ENCODE data around the gene SUGCT. TPM values are rescaled to one million over a fixed set of nuclear protein-coding genes. Genes with fewer than 3 reads are reported as not detected.

The SUGCT gene
- total and polyA plus RNA-seq, 2 of the 13 experiments (the other 11 are each of a cell fraction or from before 2014, with no cell fraction given), result 10.1 to 22.2 TPM

GRCh38 chr7:40134428-40135316 is at the start of gene SUGCT, which contains the start of gene MPLKIP (continued):
- TF ChIP-seq, protein P1, sequence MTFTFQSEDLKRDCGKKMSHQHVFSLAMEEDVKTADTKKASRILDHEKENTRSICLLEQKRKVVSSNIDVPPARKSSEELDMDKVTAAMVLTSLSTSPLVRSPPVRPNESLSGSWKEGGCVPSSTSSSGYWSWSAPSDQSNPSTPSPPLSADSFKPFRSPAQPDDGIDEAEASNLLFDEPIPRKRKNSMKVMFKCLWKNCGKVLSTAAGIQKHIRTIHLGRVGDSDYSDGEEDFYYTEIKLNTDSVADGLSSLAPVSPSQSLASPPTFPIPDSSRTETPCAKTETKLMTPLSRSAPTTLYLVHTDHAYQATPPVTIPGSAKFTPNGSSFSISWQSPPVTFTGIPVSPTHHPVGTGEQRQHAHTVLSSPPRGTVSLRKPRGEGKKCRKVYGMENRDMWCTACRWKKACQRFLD (CRISPR knock-in tag; IDR thresholded peaks at IDR 0.05; ENCODE audit: borderline replicate concordance), result peak; percentile 57; the same call in 1 of the 2 replicates
- TF ChIP-seq ZNF329 (CRISPR knock-in tag; IDR thresholded peaks at IDR 0.05; ENCODE audit: low read depth), result peak; percentile 89
- 0 out of 2 replicates have a peak, but pooled peaks have one; percentile 43 for TF ChIP-seq ZNF598 (CRISPR knock-in tag; IDR thresholded peaks at IDR 0.05; ENCODE audit: borderline replicate concordance)
- TF ChIP-seq, protein P2, sequence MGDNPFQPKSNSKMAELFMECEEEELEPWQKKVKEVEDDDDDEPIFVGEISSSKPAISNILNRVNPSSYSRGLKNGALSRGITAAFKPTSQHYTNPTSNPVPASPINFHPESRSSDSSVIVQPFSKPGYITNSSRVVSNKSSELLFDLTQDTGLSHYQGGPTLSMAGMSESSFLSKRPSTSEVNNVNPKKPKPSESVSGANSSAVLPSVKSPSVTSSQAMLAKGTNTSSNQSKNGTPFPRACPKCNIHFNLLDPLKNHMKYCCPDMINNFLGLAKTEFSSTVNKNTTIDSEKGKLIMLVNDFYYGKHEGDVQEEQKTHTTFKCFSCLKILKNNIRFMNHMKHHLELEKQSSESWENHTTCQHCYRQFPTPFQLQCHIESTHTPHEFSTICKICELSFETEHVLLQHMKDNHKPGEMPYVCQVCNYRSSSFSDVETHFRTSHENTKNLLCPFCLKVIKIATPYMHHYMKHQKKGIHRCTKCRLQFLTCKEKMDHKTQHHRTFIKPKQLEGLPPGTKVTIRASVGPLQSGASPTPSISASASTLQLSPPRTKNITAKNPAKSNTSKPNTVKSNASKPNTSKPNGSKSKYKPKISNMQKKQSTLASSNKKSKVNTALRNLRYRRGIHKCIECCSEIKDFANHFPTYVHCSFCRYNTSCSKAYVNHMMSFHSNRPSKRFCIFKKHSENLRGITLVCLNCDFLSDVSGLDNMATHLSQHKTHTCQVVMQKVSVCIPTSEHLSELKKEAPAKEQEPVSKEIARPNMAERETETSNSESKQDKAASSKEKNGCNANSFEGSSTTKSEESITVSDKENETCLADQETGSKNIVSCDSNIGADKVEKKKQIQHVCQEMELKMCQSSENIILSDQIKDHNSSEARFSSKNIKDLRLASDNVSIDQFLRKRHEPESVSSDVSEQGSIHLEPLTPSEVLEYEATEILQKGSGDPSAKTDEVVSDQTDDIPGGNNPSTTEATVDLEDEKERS (CRISPR knock-in tag; IDR thresholded peaks at IDR 0.05), result no peak
- peak; percentile 94 for TF ChIP-seq KAT8 (CRISPR knock-in tag; IDR thresholded peaks at IDR 0.05)
- TF ChIP-seq IRF9 (CRISPR knock-in tag; IDR thresholded peaks at IDR 0.05; ENCODE audit: borderline replicate concordance), result 0 out of 2 replicates have a peak, but pooled peaks have one; percentile 75
- TF ChIP-seq NFE2 (CRISPR knock-in tag; IDR thresholded peaks at IDR 0.05), result 0 out of 2 replicates have a peak, but pooled peaks have one; percentile 35
- TF ChIP-seq TAF1 (CRISPR knock-in tag; IDR thresholded peaks at IDR 0.05), result peak; percentile 92
- TF ChIP-seq, protein P3, sequence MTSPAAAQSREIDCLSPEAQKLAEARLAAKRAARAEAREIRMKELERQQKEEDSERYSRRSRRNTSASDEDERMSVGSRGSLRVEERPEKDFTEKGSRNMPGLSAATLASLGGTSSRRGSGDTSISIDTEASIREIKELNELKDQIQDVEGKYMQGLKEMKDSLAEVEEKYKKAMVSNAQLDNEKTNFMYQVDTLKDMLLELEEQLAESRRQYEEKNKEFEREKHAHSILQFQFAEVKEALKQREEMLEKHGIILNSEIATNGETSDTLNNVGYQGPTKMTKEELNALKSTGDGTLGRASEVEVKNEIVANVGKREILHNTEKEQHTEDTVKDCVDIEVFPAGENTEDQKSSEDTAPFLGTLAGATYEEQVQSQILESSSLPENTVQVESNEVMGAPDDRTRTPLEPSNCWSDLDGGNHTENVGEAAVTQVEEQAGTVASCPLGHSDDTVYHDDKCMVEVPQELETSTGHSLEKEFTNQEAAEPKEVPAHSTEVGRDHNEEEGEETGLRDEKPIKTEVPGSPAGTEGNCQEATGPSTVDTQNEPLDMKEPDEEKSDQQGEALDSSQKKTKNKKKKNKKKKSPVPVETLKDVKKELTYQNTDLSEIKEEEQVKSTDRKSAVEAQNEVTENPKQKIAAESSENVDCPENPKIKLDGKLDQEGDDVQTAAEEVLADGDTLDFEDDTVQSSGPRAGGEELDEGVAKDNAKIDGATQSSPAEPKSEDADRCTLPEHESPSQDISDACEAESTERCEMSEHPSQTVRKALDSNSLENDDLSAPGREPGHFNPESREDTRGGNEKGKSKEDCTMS (CRISPR knock-in tag; conservative IDR thresholded peaks at IDR 0.05), result no peak
- TF ChIP-seq ZBED4 (CRISPR knock-in tag; IDR thresholded peaks at IDR 0.05; ENCODE audit: borderline replicate concordance), result peak; percentile 43; the same call in 1 of the 2 replicates
- TF ChIP-seq IKZF1 (IDR thresholded peaks at IDR 0.05), result no peak
- peak; percentile 53 for TF ChIP-seq TFDP2 (CRISPR knock-in tag; IDR thresholded peaks at IDR 0.05)
- peak; percentile 27; the same call in 1 of the 2 replicates for TF ChIP-seq ZNF446 (CRISPR knock-in tag; IDR thresholded peaks at IDR 0.05)
